OCI-LY3 (cell line): ENCODE measurements around the gene MARK3.

Experiments used
- H2AFZ ChIP-seq: fragments of 200-600, 300-600 bp; shearing (Covaris generic); 2 replicates; pipeline ENCODE4 v1.6.0; 2014; ENCODE audit warnings: antibody characterized with exemption, low read depth, low read length
- H3K27ac ChIP-seq: fragments of 200-600, 300-600 bp; sonication (generic); 2 replicates; pipeline ENCODE4 v1.5.1; 2014; ENCODE audit warnings: mild to moderate bottlenecking, low read length, moderate library complexity, mixed read lengths
- H3K27me3 ChIP-seq: fragments of 200-600, 300-600 bp; sonication (generic); 2 replicates; pipeline ENCODE4 v1.6.1; 2014; ENCODE audit warnings: low read depth, low read length, mixed read lengths
- H3K36me3 ChIP-seq: fragments of 200-600, 300-600 bp; sonication (generic); replicated peaks from 2 replicates; pipeline ENCODE3; 2014; ENCODE audit warnings: low read depth, low read length, mixed read lengths
- H3K4me1 ChIP-seq: fragments of 300-600, 200-600 bp; sonication (generic); 2 replicates; pipeline ENCODE4 v1.6.1; 2014; ENCODE audit warnings: low read length, mixed read lengths
- H3K4me2 ChIP-seq: fragments of 200-600, 300-600 bp; sonication (generic); 2 replicates; pipeline ENCODE4 v1.6.1; 2014; ENCODE audit warnings: low read length, mixed read lengths
- H3K4me3 ChIP-seq: fragments of 300-600, 200-600 bp; sonication (generic); 2 replicates; pipeline ENCODE4 v1.5.1; 2014; ENCODE audit warnings: antibody characterized with exemption, mild to moderate bottlenecking, low read length, moderate library complexity
- H3K79me2 ChIP-seq: fragments of 300-600, 200-600 bp; shearing (Covaris generic); 2 replicates; pipeline ENCODE4 v1.6.1; 2014; ENCODE audit warnings: mild to moderate bottlenecking, low read length, mixed read lengths
- H3K9ac ChIP-seq: fragments of 300-600, 200-600 bp; shearing (Covaris generic); 2 replicates; pipeline ENCODE4 v1.6.0; 2014; ENCODE audit warnings: mild to moderate bottlenecking, low read length, moderate library complexity
- H3K9me3 ChIP-seq: fragments of 200-600, 300-600 bp; shearing (Covaris generic); 2 replicates; pipeline ENCODE4 v1.6.1; 2014; ENCODE audit warnings: low read length, mixed read lengths; ENCODE audit not compliant: insufficient read depth
- H4K20me1 ChIP-seq: fragments of 200-600, 300-600 bp; sonication (generic); 2 replicates; pipeline ENCODE4 v1.6.1; 2016; ENCODE audit warnings: low read length, mixed read lengths; ENCODE audit not compliant: insufficient read depth
- EZH2phosphoT487 ChIP-seq: fragments of 200-600 bp; shearing (Covaris generic); IDR thresholded peaks from 2 replicates; pipeline ENCODE4 v1.6.1; 2018; ENCODE audit warnings: antibody characterized with exemption, mixed run types, low read depth
- TF ChIP-seq, protein P1 (sequence below): fragments of 200-600, 300-600 bp; sonication (generic); IDR thresholded peaks from 2 replicates; pipeline ENCODE4 v1.5.1; 2014; ENCODE audit warnings: antibody characterized with exemption, low read length, low read depth

MARK3 gene

DNA sequence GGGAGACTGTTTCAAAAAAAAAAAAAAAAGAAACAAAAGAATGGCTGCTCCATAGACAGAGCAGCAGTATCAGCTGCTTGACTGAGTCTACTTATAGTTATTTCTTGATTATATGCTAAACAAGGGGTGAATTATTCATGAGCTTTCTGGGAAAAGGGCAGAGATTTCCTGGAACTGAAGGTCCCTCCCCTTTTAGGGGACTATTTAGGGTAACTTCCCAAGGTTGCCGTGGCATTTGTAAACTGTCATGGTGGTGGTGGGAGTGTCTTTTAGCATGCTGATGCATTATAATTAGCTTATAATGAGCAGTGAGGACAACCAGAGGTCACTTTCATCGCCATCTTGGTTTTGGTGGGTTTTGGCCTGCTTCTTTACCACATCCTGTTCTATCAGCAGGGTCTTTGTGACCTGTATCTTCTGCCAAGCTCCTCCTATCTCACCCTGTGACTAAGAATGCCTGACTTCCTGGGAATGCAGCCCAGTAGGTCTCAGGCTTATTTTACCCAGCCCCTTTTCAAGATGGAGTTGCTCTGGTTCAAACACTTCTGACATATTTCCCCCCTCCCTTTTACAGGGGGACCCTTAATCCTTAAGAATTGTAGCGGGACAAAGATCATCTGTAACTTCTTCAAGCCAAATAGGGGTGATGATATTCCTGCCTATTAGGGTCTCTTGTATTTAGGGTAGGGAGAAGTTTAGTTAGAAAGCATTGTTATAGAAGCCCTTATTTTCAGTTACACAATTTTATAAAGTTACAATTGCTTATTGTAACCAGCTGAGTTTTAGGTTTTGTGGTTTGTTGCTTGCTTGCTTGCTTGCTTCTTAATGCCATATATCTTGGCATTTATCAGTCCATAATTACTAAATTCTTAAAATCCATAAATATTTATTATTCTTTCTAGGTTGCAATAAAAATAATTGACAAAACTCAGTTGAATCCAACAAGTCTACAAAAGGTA, 42.5 kb downstream of the MARK3 start:
- H3K9me3 ChIP-seq, result no peaks in the 10 kb centered on the region
- H3K4me1 ChIP-seq, result peaks cover 36% of the 10 kb centered on the region
- no peaks in the 10 kb centered on the region for H3K27me3 ChIP-seq
- TF ChIP-seq EZH2phosphoT487, result no peak
- TF ChIP-seq, protein P1, sequence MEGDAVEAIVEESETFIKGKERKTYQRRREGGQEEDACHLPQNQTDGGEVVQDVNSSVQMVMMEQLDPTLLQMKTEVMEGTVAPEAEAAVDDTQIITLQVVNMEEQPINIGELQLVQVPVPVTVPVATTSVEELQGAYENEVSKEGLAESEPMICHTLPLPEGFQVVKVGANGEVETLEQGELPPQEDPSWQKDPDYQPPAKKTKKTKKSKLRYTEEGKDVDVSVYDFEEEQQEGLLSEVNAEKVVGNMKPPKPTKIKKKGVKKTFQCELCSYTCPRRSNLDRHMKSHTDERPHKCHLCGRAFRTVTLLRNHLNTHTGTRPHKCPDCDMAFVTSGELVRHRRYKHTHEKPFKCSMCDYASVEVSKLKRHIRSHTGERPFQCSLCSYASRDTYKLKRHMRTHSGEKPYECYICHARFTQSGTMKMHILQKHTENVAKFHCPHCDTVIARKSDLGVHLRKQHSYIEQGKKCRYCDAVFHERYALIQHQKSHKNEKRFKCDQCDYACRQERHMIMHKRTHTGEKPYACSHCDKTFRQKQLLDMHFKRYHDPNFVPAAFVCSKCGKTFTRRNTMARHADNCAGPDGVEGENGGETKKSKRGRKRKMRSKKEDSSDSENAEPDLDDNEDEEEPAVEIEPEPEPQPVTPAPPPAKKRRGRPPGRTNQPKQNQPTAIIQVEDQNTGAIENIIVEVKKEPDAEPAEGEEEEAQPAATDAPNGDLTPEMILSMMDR, result no peak
- peaks cover 69% of the 10 kb centered on the region for H3K79me2 ChIP-seq
- H3K27ac ChIP-seq, result peak overlapping the region; percentile 68; the same call in 1 of the 2 replicates
- H3K4me3 ChIP-seq, result no peak overlapping the region
- H2AFZ ChIP-seq, result no peak overlapping the region
- H3K9ac ChIP-seq, result no peak overlapping the region
- H3K36me3 ChIP-seq, result peaks cover 11% of the 10 kb centered on the region
- peaks cover 13% of the 10 kb centered on the region; the same call in 1 of the 2 replicates for H4K20me1 ChIP-seq
- H3K4me2 ChIP-seq, result peak overlapping the region; percentile 61

DNA sequence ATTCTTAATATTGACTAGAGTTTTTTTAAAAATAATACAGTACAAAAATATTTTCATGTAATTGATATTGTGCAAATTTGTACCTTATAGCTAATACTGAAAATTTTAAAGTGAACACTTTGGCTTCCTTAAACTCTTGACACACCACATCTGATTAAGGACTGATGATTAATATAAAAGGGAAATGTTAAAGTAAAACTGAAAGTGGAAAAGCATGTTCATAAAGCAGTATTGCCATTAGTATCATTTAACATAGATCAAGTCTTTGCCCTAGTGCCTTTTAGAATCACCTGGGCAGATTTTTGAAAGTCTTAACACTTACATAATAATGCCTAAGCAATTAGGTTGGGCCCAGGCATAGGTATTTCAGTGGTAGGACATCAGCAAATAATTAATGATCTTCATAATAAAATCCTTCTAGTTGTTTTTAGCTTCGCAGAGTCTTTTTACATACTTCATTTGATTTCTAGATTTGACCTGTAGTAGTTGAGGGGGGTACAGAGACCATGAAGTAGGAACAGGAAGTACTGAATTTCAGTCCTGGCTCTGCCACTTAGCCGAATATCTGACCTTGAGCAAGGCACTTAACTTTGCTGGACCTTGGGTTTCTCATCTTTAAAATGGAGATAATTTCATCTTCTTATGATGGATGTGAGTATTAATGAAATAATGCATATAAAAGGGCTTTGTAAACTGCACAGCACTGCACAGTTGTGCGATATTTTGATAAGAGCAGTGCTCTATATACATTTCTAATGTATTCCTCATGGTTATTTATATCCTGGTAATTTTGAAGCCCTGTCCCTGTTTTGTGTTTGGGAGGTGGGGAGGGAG, 43.7 kb downstream of the MARK3 start:
- Histone ChIP-seq H3K9ac (peak overlapping the region; percentile 10; the same call in 1 of the 2 replicates), H3K79me2 (peaks cover 63% of the 10 kb centered on the region), H2AFZ (no peak overlapping the region), H3K4me2 (peak overlapping the region; percentile 61), H3K36me3 (peaks cover 13% of the 10 kb centered on the region), H3K27ac (peak overlapping the region; percentile 68), H3K4me1 (peaks cover 36% of the 10 kb centered on the region), H3K9me3 (no peaks in the 10 kb centered on the region), H3K4me3 (peak overlapping the region; percentile 30), H4K20me1 (peaks cover 9% of the 10 kb centered on the region; the same call in 1 of the 2 replicates), H3K27me3 (no peaks in the 10 kb centered on the region)
- no peak for TF ChIP-seq EZH2phosphoT487
- TF ChIP-seq, protein P1, result no peak

DNA sequence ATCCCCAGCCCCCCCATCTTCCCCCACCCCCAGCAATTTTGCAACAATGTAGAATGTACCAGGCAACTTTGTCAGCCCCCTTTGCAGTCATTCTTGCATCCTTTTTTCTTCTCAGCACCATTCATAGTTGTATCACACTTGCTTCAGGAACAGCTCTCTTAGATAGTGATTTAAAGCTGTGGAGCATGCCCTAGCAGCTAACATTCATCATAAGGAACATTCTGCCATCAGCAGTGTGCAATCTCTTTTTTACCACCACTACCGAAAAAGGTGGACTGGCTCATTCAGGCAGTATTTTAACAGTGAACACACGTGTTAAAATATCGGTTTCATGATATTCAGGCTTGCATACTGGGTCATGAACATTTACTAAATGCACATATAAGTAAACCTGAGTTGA, 45.1 kb downstream of the MARK3 start:
- H3K9me3 ChIP-seq, result no peaks in the 10 kb centered on the region
- peaks cover 74% of the 10 kb centered on the region for H3K79me2 ChIP-seq
- H3K27me3 ChIP-seq, result no peaks in the 10 kb centered on the region
- no peak overlapping the region for H3K9ac ChIP-seq
- H3K4me1 ChIP-seq, result peaks cover 36% of the 10 kb centered on the region
- H3K4me3 ChIP-seq, result no peak overlapping the region
- no peak overlapping the region for H3K27ac ChIP-seq
- H3K4me2 ChIP-seq, result no peak overlapping the region
- TF ChIP-seq, protein P1, result no peak
- no peak for TF ChIP-seq EZH2phosphoT487
- peaks cover 18% of the 10 kb centered on the region for H4K20me1 ChIP-seq
- no peak overlapping the region for H2AFZ ChIP-seq
- H3K36me3 ChIP-seq, result peaks cover 19% of the 10 kb centered on the region

DNA sequence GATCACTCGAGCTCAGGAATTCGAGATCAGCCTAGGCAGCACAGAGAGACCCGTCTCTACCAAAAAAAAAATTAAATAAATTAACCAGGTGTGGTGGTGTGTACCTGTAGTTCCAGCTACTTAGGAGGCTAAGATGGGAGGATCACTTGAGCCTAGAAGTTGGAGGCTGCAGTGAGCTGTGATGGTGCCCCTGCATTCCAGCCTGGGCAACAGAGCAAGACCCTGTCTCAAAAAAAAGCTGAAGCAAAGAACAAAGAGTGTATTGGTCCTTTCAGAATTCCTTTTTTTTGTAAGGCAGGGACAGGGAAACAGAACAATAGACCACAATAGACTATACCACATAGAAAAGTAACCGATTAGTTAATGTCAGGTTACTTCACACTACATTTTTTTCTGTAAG, 47.4 kb downstream of the MARK3 start:
- no peaks in the 10 kb centered on the region for H3K27me3 ChIP-seq
- H3K79me2 ChIP-seq, result peaks cover 74% of the 10 kb centered on the region
- H3K9me3 ChIP-seq, result no peaks in the 10 kb centered on the region
- peaks cover 18% of the 10 kb centered on the region for H4K20me1 ChIP-seq
- no peak overlapping the region for H2AFZ ChIP-seq
- peaks cover 20% of the 10 kb centered on the region for H3K36me3 ChIP-seq
- no peak for TF ChIP-seq EZH2phosphoT487
- TF ChIP-seq, protein P1, result no peak
- H3K9ac ChIP-seq, result no peak overlapping the region
- no peak overlapping the region for H3K4me3 ChIP-seq
- H3K4me2 ChIP-seq, result no peak overlapping the region
- peaks cover 27% of the 10 kb centered on the region for H3K4me1 ChIP-seq
- no peak overlapping the region for H3K27ac ChIP-seq
